Astrocyte of the spinal cord (primary cell): ENCODE results near the gene GLT8D1.

Source experiments
- DNase-seq: peaks from one replicate; pipeline ENCODE4 v3.0.0; 2011; ENCODE audit warnings: low read depth, low spot score
- H3K4me3 ChIP-seq: 2 replicates; pipeline ENCODE4 v1.5.1; 2011; ENCODE audit warnings: low read depth, mild to moderate bottlenecking, low read length, moderate library complexity
- in situ Hi-C: cut with HindIII; loops from 2 replicates; pipeline ENCODE4 v1.10.0; 2017; ENCODE audit warnings: low sequenced_read_pairs
- TF ChIP-seq, protein P1 (sequence below): IDR thresholded peaks from 2 replicates; pipeline ENCODE4 v1.5.1; 2012; ENCODE audit warnings: low read depth, mild to moderate bottlenecking, low read length, inconsistent platforms

Gene GLT8D1

DNA sequence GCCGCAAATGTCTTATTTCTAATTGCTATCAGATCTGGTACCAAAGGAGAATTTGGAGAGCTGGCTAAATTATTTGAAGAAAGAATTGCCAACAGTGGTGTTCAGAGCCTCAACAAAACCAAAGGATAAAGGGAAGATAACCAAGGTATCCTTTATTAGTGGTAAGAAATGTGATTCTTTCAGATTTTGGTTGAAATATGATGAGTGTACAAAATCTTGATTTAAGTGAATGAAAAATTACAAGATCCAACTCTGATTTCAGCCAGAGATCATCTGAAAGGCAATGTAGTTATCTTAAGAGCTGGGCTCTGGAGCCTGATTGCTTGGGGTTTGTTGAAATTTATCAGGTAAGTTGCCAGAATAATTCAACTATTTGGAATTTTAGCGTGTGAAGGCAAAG is 15.0 kb downstream of the GLT8D1 start:
- TF ChIP-seq, protein P1, sequence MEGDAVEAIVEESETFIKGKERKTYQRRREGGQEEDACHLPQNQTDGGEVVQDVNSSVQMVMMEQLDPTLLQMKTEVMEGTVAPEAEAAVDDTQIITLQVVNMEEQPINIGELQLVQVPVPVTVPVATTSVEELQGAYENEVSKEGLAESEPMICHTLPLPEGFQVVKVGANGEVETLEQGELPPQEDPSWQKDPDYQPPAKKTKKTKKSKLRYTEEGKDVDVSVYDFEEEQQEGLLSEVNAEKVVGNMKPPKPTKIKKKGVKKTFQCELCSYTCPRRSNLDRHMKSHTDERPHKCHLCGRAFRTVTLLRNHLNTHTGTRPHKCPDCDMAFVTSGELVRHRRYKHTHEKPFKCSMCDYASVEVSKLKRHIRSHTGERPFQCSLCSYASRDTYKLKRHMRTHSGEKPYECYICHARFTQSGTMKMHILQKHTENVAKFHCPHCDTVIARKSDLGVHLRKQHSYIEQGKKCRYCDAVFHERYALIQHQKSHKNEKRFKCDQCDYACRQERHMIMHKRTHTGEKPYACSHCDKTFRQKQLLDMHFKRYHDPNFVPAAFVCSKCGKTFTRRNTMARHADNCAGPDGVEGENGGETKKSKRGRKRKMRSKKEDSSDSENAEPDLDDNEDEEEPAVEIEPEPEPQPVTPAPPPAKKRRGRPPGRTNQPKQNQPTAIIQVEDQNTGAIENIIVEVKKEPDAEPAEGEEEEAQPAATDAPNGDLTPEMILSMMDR, result no peak
- in situ Hi-C loops, result no loop called here
- H3K4me3 ChIP-seq, result no peak overlapping the region
- no peak for DNase-seq

DNA sequence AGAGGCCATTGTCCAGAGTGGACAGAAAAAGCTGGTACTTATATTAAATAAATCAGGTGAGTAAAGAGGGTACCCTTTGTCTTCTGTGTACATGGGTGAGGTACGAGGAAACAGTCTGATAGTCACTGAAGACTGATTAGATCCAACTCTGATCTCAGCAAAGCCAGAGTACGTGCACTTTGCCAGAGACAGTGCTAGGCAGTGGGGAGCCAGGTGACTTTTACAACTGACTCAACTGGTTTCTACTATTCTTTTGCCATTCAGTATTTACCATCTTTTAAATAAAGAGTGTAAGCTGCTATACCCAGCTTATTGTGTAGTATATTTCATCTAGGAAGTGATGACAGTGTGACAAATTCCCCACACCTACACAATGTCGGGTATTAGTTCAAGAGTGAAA is 16.4 kb downstream of the GLT8D1 start:
- H3K4me3 ChIP-seq, result no peak overlapping the region
- TF ChIP-seq, protein P1, result no peak
- DNase-seq, result no peak
- in situ Hi-C loops, result no loop called here

DNA sequence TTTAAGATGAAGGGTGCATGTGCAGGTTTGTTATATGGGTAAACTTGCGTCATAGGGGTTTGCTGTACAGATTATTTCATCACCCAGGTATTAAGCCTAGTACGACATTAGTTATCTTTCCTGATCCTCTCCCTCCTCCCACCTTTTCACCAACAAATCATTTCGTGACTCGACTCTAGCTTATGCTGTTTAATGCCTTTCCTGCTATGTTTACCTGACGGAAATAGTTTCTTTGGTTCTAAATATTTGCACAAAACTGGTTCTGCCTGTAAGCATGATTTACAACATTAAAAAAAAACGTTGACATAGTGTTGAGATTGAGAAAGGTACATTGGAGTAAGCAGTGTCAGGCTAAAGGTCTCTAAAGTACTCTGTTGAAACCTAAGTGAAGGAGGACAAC is 17.3 kb downstream of the GLT8D1 start:
- no peak overlapping the region for H3K4me3 ChIP-seq
- TF ChIP-seq, protein P1, result no peak
- in situ Hi-C loops, result no loop called here
- DNase-seq, result no peak

DNA sequence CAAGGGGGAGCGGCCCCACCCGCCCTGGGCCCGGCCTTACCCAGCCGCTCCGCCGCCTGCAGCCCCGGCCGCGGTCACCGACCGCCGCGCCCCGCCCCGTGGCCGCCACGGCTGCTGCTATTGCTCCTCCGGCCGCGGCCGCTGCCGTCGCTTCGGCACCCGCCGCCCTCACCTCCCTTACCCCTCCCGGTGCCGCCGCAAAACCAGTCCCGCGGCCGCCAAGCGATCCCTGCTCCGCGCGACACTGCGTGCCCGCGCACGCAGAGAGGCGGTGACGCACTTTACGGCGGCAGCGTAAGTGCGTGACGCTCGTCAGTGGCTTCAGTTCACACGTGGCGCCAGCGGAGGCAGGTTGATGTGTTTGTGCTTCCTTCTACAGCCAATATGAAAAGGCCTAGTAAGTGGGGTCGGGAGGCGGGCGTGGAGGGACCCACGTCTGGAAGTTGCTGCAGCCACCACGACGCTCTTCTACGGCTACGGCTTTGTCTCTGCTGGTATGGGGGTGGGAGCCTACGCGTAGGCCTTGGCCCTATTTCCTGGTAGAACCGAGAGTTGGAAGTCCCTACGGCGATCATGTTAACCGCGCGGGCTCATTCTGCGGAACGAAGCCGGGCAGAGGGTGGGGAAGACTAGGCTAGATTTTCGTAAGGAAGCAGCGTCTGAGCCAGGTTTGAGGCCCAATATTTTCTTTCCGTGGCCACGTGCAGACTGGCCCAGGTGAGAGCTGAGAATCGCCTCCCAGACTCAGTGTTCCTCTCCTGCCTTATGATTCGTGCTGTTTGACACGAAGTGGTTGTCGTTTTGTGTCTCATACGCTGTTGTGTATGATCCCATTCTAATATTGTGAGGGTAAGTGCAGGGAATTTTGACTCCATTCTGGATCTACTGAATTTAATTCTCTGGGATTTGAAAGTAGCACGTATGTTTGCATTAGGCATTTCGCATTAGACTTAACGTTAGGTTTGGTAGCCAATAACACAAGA is 19.6 kb downstream of the GLT8D1 start, which contains the start of the genes GNL3 and PBRM1:
GNL3 (plus strand) TSS at position 324 of the 983 bp plus-strand sequence; CDS start at position 385, 61 bp downstream.
PBRM1 (minus strand) TSS at position 205 of the 983 bp plus-strand sequence.
- peak; percentile 98 for DNase-seq
- H3K4me3 ChIP-seq, result peak within 1 kb of the TSS; percentile 91
- TF ChIP-seq, protein P1, result no peak
- in situ Hi-C loops, result no loop called here

DNA sequence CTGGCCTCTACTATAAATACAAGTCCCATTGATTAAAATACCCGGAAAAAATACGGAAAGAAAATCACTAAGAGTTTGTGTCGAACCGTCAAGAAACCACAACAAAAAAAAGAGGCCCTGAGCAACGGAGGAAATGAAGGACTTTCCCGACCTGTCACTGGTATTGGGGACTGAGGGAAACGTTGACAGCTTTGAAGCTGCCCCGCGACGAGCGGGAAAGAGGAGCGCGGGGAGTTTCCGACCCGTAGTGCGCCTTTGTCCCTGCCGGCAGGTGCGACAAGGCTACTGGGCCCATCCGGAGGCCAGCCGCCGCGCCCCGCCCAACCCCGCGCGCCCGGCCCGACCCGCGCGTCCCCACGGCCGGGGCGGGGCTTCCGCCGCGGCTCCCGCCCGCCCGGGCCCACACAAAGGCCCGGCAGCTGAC is 20.3 kb downstream of the GLT8D1 start:
- TF ChIP-seq, protein P1, result no peak
- in situ Hi-C loops, result no loop called here
- peak overlapping the region; percentile 91 for H3K4me3 ChIP-seq
- DNase-seq, result peak; percentile 60

DNA sequence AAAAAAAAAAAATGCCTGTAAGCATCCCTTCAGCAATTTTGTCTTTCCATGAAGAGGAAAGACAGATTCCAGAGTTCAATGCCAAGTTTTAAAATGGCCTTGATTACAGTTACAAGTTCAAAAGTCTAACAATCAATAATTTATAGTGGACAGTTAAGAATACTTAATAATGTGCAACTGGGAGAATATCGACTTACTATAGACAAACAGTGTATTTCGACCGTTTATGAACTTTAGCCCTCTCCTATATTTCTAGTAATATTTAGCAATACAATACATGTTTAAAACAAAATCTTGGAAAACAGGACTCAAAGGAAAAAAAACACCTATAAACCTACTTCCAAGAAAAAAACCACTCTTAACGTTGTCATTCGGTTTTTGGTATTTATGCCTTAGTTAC is 21.4 kb downstream of the GLT8D1 start:
- TF ChIP-seq, protein P1, result no peak
- in situ Hi-C loops, result no loop called here
- H3K4me3 ChIP-seq, result peak overlapping the region; percentile 91
- DNase-seq, result no peak
